GM21576 (cell line): ENCODE results near the gene NAV2.

Source experiments
- ATAC-seq: cut with Tn5 transposase; IDR thresholded peaks from one replicate; pipeline ENCODE4 v1.9.1; 2021; ENCODE audit warnings: mild to moderate bottlenecking, moderate library complexity; ENCODE audit not compliant: unreplicated experiment

NAV2 gene

DNA sequence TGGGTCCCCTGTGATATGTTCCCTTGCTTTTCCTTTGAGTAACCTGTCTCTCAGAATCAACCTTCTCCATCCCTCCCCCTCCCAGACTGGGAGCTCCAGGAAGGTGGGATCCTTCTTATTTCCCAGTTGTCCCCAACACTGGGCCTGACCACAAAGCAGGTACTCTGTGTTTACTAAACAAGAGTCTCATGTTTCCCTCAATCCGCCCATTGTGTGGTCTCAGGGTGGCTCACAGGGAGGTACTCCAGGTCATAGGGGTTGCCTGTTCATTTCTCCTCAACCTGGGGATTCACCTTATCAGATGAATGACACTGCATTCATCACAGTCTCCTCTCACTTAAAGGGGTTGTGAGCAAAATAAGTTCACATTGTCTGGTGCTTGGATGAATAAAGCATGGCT, 26.4 kb upstream of the NAV2 start:
- ATAC-seq, result no peak

GRCh38 chr11:19687392-19687791, 25.2 kb upstream of the NAV2 start:
- no peak for ATAC-seq

GRCh38 chr11:19689281-19690000, 23.2 kb upstream of the NAV2 start:
- ATAC-seq, result no peak

DNA sequence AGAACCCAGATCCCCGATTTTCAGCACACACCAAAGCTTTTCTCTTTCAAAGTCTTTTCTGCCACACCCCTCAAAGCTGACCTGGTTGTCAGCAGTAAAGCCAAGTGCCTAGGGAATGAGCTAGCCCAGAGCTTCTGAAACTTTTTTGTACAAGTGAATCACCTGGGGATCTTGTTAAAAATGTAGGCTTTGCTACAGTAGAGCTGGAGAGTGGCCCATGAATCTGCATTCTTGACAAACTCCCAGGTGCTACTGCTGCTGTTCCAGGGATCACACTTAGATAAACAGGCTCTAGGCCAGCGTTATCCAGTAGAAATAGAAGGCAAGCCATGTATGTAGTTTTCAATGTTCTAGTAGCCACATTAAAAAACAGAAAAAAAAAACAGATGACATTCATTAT, 21.8 kb upstream of the NAV2 start:
- ATAC-seq, result no peak

GRCh38 chr11:19691815-19692500, 20.7 kb upstream of the NAV2 start:
- ATAC-seq, result no peak

GRCh38 chr11:19693146-19693545, 19.5 kb upstream of the NAV2 start:
- no peak for ATAC-seq

- ATAC-seq, result no peak
Measured at GRCh38 chr11:19694796-19695345, 17.8 kb upstream of the NAV2 start.

GRCh38 chr11:19696073-19696472, 16.6 kb upstream of the NAV2 start:
- ATAC-seq, result no peak

- ATAC-seq, result no peak
Measured at GRCh38 chr11:19696904-19697303, 15.7 kb upstream of the NAV2 start.

DNA sequence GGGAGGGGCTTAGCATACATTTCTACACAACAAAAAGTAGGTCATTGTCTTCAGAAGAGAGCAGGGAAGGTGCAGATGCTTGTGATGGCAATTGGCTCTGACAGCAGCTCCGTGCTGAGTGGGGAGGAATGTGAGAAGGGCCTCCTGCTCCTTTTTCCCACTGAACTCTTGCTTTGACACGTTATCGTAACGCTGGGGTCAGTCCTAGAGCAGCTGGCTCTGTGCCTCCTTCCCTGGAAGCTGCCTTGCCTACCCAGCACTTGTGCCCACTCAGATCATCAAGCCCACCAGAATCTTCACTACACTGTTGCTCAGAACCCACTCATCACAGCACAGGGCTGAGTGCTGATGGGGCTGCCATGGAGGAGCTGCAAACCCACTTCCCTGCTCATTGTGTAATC, 14.9 kb upstream of the NAV2 start:
- no peak for ATAC-seq

DNA sequence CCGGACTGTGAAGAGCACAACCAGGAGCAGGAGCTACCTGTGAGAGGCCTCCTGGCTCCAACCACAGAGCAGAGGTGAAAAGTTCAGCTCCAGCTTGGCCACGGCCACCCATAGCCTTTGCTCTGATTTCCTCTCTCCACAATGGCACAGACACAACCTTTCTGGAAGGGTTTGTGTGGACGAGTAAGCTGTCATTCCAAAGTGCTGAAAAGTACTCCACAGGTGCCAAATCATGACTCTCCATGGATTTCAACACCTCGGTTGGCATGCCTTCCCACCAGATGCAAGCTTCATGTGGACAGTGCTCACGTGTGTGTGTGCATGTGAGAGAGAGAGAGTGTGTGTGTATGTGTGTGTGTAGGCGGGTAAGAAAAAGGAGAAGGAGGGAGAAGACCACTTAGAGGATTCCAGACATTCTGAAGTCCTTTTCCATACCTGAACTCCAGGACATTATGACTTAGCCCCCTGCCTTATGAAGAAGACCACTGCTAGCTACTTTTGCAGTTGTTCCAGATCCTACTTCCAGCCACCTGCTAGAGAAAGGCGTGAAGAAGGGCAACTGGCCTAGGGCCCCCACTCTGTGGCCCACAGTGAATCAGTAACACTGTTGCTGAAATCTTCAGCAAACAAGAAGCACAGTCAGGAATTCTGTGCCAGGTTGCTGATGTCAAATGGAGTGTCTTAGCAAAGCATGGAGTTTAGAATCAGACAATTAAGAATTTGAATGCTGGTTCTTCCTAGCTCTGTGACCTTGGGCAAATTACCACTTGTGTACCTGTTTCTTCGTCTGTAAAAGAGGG, 13.9 kb upstream of the NAV2 start:
- no peak for ATAC-seq

- no peak for ATAC-seq
Measured at GRCh38 chr11:19701421-19701820, 11.2 kb upstream of the NAV2 start.

GRCh38 chr11:19702620-19703019, 10.0 kb upstream of the NAV2 start:
- no peak for ATAC-seq

DNA sequence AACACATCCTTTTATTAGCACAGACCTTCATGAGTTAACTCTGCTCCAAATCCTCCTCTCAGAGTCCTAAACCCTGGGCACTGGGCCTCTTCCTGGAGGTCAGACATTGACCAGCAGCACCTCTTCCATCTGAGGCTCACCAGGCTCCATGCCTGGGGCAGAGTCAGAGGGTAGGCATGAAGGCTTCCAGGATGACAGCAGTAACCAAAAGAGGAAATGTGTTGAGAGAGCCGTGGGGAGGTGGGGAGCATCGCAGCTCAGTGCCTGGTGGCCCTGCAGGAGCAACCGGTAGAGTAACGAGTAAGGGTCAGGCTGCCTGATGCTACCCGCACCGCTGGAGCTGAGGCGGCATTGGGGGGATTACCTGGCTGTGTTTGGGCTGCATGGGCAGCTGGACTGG, 9.4 kb upstream of the NAV2 start:
- ATAC-seq, result no peak

GRCh38 chr11:19704213-19704612, 8.4 kb upstream of the NAV2 start:
- no peak for ATAC-seq

DNA sequence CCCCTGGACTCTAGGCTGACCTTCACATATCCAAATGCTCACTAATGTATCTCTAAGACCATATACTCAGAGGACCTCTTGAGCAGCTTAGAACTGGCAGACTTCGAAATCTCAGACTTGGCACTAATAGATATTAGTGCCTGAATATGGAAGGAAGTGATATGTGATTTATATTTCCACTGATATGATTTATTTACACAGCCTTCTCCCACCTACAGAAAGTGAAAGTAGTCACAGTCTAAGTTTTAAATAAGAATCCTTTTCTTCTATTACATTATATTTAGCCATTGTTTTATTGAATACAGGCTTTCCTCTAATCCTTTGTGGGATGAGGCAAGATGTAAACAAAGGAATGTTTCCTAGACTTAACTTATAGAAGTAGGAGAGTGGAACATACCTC, 6.7 kb upstream of the NAV2 start:
- no peak for ATAC-seq

- peak; percentile 12 for ATAC-seq
Measured at GRCh38 chr11:19711911-19712280, 741 bp upstream of the NAV2 start.

GRCh38 chr11:19713196-19714021, 772 bp downstream of the NAV2 start:
- peak; percentile 2 for ATAC-seq

DNA sequence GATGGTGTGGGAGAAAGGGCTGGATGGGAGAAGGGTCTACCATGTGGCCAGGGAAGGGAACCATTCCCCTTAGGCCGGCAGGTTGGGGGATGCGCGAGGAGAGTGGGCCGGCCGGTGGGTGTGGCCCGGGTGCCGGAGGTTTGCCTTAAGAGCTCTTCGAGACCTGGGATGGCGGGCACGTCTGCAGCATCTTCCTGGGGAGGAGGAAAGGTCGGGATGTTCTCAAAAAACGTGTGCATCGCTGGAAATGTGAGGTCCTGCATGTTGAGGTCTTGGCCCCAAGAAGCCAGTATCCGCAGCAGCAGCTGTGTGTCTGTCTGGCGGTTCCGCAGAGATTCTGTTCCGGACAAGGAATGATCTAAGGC, 1.4 kb downstream of the NAV2 start:
- ATAC-seq, result no peak

- ATAC-seq, result no peak
Measured at GRCh38 chr11:19714387-19715363, 2.0 kb downstream of the NAV2 start.
